WERI-Rb-1 (cell line): ENCODE results near the gene BCL2L12.

Source experiments
- DNase-seq: peaks from one replicate; pipeline ENCODE4 v3.0.0-alpha.2; 2020
- H3K27ac ChIP-seq: fragments of 250-450 bp; sonication (Bioruptor Pico); 2 replicates; pipeline ENCODE4 v1.5.1; 2020; ENCODE audit warnings: mild to moderate bottlenecking, moderate library complexity
- H3K27me3 ChIP-seq: fragments of 250-450 bp; sonication (Bioruptor Pico); 2 replicates; pipeline ENCODE4 v1.5.1; 2021; ENCODE audit warnings: mild to moderate bottlenecking, low read depth, moderate library complexity; ENCODE audit not compliant: insufficient read depth, severe bottlenecking
- H3K36me3 ChIP-seq: fragments of 250-450 bp; sonication (Bioruptor Pico); 2 replicates; pipeline ENCODE4 v1.5.1; 2020; ENCODE audit warnings: mild to moderate bottlenecking, moderate library complexity
- H3K4me3 ChIP-seq: 2 replicates; pipeline ENCODE4 v1.5.1; 2011; ENCODE audit warnings: low read depth, mild to moderate bottlenecking, control low read depth, low read length
- H3K9me3 ChIP-seq: fragments of 250-450 bp; sonication (Bioruptor Pico); 2 replicates; pipeline ENCODE4 v1.5.1; 2021; ENCODE audit warnings: mild to moderate bottlenecking, moderate library complexity; ENCODE audit not compliant: severe bottlenecking
- TF ChIP-seq, protein P1 (sequence below): IDR thresholded peaks from 2 replicates; pipeline ENCODE4 v1.5.1; 2011; ENCODE audit warnings: low read depth, mild to moderate bottlenecking, control low read depth, inconsistent platforms, low read length

BCL2L12 gene

DNA sequence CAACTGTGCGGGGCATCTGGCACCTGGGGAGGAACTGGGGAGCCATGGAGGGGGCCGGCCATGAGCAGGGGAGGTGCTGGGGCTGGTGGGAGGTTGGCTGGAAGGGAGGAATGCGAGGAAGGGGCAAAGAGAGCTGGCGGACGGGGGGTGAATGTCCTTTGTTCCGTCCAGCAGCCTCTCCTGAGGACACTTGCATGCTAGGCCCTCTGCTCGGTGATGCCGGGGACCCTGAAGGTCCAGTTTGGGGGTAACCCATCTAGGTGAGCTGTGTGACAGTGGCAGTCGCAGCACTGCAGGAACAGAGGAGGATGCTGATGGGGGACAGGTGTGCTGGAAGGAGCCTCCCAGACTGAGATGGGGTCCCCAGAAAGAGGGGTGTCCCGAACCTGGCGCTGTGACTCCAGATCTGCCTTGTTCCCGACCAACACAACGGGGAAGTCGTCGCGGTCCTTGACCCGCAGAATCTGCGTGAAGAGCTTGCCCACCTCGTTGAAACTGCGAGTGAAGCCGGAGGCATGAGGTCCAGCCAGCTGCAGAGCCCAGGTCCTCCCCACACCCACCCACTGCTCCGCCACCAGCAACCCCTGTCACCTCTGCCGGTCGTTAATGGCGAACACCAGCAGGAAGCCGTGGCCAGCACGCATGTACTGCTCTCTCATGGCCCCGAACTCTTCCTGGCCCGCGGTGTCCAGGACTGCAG, 29.4 kb upstream of the BCL2L12 start:
- Histone ChIP-seq H3K4me3 (no peak overlapping the region), H3K36me3 (no peaks in the 10 kb centered on the region; the same call in 1 of the 2 replicates), H3K27ac (no peak overlapping the region), H3K27me3 (no peaks in the 10 kb centered on the region), H3K9me3 (no peaks in the 10 kb centered on the region)
- TF ChIP-seq, protein P1, sequence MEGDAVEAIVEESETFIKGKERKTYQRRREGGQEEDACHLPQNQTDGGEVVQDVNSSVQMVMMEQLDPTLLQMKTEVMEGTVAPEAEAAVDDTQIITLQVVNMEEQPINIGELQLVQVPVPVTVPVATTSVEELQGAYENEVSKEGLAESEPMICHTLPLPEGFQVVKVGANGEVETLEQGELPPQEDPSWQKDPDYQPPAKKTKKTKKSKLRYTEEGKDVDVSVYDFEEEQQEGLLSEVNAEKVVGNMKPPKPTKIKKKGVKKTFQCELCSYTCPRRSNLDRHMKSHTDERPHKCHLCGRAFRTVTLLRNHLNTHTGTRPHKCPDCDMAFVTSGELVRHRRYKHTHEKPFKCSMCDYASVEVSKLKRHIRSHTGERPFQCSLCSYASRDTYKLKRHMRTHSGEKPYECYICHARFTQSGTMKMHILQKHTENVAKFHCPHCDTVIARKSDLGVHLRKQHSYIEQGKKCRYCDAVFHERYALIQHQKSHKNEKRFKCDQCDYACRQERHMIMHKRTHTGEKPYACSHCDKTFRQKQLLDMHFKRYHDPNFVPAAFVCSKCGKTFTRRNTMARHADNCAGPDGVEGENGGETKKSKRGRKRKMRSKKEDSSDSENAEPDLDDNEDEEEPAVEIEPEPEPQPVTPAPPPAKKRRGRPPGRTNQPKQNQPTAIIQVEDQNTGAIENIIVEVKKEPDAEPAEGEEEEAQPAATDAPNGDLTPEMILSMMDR: no peak
- no peak for DNase-seq

DNA sequence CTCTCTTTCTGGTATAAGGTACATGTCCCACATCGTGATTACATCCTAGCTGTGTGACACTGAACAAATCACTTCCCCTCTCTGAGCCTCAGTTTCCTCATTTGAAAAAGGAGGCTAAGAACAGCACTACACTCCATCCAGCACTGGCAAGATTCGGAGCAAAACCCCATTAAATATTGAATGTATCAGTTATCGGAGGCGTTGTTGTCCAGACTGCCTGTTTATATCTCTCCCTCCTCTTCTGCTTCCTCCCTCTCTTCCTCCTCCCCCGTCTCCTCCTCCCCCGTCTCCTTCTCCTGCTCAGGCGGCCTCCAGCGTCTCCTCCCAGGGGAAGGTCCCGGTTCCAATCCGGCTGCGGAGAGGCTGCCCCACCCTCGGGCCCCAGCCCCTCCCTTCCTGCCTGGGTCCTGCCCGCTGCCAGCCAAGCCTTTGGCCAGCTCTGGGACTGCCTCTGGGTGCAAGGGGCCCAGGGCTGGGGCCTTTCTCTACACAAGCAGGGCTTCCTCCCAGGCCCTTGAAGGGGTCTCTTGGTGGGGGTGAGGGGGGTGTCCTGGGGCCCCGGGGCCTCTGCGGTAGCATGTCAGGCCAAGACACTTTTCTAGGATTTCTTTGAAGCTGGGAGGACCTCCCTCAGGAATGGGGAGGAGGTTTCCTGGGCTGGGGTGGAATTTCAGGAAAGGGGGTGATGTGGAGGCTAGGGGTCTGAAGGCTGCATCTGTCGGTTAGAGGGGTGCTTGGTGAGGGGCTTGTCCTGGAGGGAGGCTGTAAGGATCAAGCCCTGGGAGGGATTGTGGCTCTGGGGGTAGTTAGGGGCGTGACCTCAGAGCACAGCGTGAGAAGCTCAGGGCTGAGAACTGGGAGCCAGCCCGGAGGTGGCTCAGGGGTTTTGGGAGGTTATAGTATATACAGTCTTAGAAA, 27.7 kb upstream of the BCL2L12 start:
- DNase-seq: peak; percentile 57

DNA sequence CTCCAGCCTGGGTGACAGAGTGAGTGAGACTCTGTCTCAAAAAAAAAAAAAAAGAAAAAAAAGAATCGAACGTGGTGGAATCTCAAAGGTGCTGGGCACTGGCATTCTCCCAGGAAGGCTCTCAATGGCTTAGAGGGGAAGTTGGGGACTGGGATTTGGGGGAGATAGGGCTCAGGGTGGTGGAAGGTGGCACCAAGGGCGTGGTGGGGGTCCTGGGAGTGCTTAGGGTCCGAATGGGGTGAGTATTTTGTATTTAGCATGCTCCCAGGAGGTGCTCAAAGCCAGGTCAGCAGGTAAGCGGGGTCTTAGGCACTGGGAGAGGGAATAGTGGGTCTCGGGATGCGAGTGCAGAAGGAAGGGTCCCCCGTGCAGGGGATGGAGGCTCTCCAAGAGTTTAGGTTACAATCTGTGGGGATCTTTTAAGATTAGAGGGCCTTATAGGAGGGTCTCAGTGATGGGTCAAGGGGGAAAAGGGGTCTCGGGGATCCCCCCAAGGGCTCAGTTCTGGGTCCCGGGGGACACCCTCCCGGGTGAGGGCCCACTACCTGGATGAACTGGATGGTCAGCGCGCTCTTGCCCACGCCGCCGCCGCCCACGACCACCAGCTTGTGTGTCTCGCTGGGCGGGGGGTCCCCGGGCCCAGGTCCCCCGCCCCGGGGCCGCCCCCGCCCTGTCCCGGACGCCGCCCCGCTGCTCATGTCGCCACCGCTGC, 26.2 kb upstream of the BCL2L12 start:
- H3K27ac ChIP-seq: no peak overlapping the region

More for the DNA sequence above, 27.7 kb upstream of the BCL2L12 start:
- H3K9me3 ChIP-seq: no peaks in the 10 kb centered on the region
- no peak overlapping the region for H3K27ac ChIP-seq
- no peaks in the 10 kb centered on the region; the same call in 1 of the 2 replicates for H3K36me3 ChIP-seq
- TF ChIP-seq, protein P1: no peak
- H3K4me3 ChIP-seq: no peak overlapping the region
- H3K27me3 ChIP-seq: no peaks in the 10 kb centered on the region

DNA sequence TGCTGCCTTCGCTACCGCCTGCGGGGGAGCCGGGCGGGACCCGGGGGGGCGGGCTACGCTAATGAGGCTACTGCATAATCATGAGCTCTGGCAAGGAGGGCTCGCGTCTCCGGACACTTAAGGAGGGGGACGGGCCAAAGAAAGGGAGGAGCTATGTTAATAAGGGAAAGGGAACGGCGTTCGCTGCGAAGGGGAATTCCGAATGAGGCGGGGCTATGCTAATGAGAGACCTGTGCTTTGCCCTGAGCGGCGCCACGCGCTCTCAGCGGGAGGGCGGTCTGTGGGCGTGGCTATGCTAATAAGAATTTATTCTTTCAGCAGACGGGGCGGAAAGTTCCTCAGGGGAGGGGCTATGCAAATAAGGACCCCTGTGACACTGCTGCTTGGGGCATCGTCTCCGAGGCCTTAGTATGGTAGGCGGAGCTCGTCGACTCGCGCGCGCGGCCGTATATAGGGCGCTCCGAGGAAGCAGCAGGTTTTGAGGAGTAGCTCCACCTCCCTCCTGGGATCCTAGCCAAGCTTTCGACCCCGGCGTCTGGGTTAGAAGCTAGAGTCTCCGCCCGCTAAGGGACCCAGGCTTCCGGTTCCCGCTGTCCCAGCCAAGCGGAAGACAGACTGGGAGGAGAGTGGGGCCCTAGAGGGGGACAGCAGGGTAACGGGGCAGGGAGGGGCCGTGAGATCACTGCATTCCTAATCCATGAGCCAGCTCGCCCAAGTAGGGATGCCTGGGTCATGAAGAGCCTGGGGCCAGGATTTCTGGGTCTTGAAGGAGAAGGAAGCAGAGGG, 25.4 kb upstream of the BCL2L12 start, which contains the start of gene RRAS:
TSS of gene RRAS (minus strand) at position 31 of the 786 bp plus-strand sequence. CDS start 45 bp downstream, outside the sequence.
- Histone ChIP-seq H3K4me3 (peak within 1 kb of the TSS; percentile 71), H3K27ac (peak within 1 kb of the TSS; percentile 91), H3K9me3 (no peaks in the 10 kb centered on the region), H3K36me3 (peaks cover 5% of the 10 kb centered on the region), H3K27me3 (no peaks in the 10 kb centered on the region)
- TF ChIP-seq, protein P1: no peak
- peak; percentile 100 for DNase-seq

More for the DNA sequence above, 26.2 kb upstream of the BCL2L12 start:
- Histone ChIP-seq H3K27me3 (no peaks in the 10 kb centered on the region), H3K4me3 (peak overlapping the region; percentile 36), H3K36me3 (no peaks in the 10 kb centered on the region), H3K9me3 (no peaks in the 10 kb centered on the region)
- DNase-seq: no peak
- TF ChIP-seq, protein P1: no peak
